Measurements from ENCODE around the gene VAV2. TPM values are rescaled to one million over a fixed set of nuclear protein-coding genes. Genes with fewer than 3 reads are reported as not detected.

Gene VAV2
- total RNA-seq, 2 experiments from 2014 or later = 4.7 to 6.4 TPM

DNA sequence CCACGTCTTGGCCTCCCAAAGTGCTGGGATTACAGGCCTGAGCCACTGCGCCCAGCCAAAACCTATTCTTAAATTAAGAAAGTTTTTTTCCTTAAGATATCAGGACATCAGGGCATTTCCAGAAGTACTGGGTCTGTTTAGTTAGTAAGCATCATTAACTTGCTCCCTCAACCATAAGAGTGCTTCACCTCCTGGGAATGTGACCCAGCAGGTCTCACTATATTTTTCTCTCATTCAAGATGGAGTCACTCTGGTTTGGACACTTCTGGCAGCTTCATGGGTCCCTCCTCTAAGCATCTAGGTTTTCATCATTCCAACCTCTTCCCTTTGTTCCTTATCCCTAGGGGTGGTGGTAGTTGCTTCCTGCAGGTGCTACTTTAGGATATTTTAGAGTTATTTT lies 22.8 kb upstream of the VAV2 start:
- H3K27me3 Mint-ChIP-seq = no peaks in the 10 kb centered on the region
- POLR2A ChIA-PET = no interaction called here
- no peak for DNase-seq
- H3K4me1 Mint-ChIP-seq = no peaks in the 10 kb centered on the region
- H3K4me3 Mint-ChIP-seq = no peak overlapping the region
- H3K27ac Mint-ChIP-seq = no peak overlapping the region
- H3K36me3 Mint-ChIP-seq = peaks cover 2% of the 10 kb centered on the region
- H3K9me3 Mint-ChIP-seq = peaks cover 3% of the 10 kb centered on the region
- no peak for ATAC-seq (ENCODE audit: low read depth)

GRCh38 chr9:134011401-134011800 lies 19.3 kb upstream of the VAV2 start:
- POLR2A ChIA-PET = no interaction called here
- DNase-seq (no peak), ATAC-seq (ENCODE audit: low read depth) (no peak)
- no peaks in the 10 kb centered on the region for H3K4me1 Mint-ChIP-seq
- peaks cover 2% of the 10 kb centered on the region for H3K36me3 Mint-ChIP-seq
- H3K27me3 Mint-ChIP-seq = no peaks in the 10 kb centered on the region
- no peak overlapping the region for H3K4me3 Mint-ChIP-seq
- peaks cover 3% of the 10 kb centered on the region for H3K9me3 Mint-ChIP-seq
- H3K27ac Mint-ChIP-seq = no peak overlapping the region

GRCh38 chr9:134010310-134011173 lies 18.4 kb upstream of the VAV2 start:
- ATAC-seq (ENCODE audit: low read depth) (no peak), DNase-seq (no peak)
- Mint-ChIP-seq H3K36me3 (peaks cover 2% of the 10 kb centered on the region), H3K27me3 (no peaks in the 10 kb centered on the region), H3K9me3 (peaks cover 3% of the 10 kb centered on the region), H3K4me1 (no peaks in the 10 kb centered on the region), H3K4me3 (no peak overlapping the region), H3K27ac (no peak overlapping the region)
- POLR2A ChIA-PET = interaction anchor here (0.6 kb wide), 1 partner anchor 30 kb away, joined by 3 read pairs; no protein-coding TSS in a partner anchor

- no peaks in the 10 kb centered on the region for H3K36me3 Mint-ChIP-seq
- no peaks in the 10 kb centered on the region for H3K4me1 Mint-ChIP-seq
- no peaks in the 10 kb centered on the region for H3K9me3 Mint-ChIP-seq
- no peak overlapping the region for H3K4me3 Mint-ChIP-seq
- no peaks in the 10 kb centered on the region for H3K27me3 Mint-ChIP-seq
- DNase-seq (no peak), ATAC-seq (ENCODE audit: low read depth) (no peak)
- POLR2A ChIA-PET = no interaction called here
- no peak overlapping the region for H3K27ac Mint-ChIP-seq
These were observed 15.4 kb upstream of the VAV2 start for GRCh38 chr9:134007571-134007970.

GRCh38 chr9:134007150-134007549 lies 15.0 kb upstream of the VAV2 start:
- Mint-ChIP-seq H3K4me3 (no peak overlapping the region), H3K27ac (no peak overlapping the region), H3K36me3 (no peaks in the 10 kb centered on the region), H3K27me3 (no peaks in the 10 kb centered on the region), H3K9me3 (no peaks in the 10 kb centered on the region), H3K4me1 (no peaks in the 10 kb centered on the region)
- POLR2A ChIA-PET = no interaction called here
- ATAC-seq (ENCODE audit: low read depth) = no peak
- DNase-seq = no peak

GRCh38 chr9:134005381-134005780 lies 13.3 kb upstream of the VAV2 start:
- no peak for ATAC-seq (ENCODE audit: low read depth)
- Mint-ChIP-seq H3K27ac (no peak overlapping the region), H3K9me3 (no peaks in the 10 kb centered on the region), H3K4me3 (no peak overlapping the region), H3K4me1 (no peaks in the 10 kb centered on the region), H3K27me3 (no peaks in the 10 kb centered on the region), H3K36me3 (no peaks in the 10 kb centered on the region)
- POLR2A ChIA-PET = no interaction called here
- DNase-seq = no peak

- Mint-ChIP-seq H3K9me3 (no peaks in the 10 kb centered on the region), H3K4me1 (no peaks in the 10 kb centered on the region), H3K4me3 (no peak overlapping the region), H3K27me3 (no peaks in the 10 kb centered on the region), H3K36me3 (no peaks in the 10 kb centered on the region), H3K27ac (no peak overlapping the region)
- no peak for DNase-seq
- POLR2A ChIA-PET = no interaction called here
- no peak for ATAC-seq (ENCODE audit: low read depth)
These were observed 12.8 kb upstream of the VAV2 start for GRCh38 chr9:134004881-134005280.

- no peaks in the 10 kb centered on the region for H3K9me3 Mint-ChIP-seq
- no peak overlapping the region for H3K4me3 Mint-ChIP-seq
- no peaks in the 10 kb centered on the region for H3K4me1 Mint-ChIP-seq
- H3K27me3 Mint-ChIP-seq = no peaks in the 10 kb centered on the region
- no peak overlapping the region for H3K27ac Mint-ChIP-seq
- POLR2A ChIA-PET = no interaction called here
- ATAC-seq (ENCODE audit: low read depth) (no peak), DNase-seq (no peak)
- H3K36me3 Mint-ChIP-seq = no peaks in the 10 kb centered on the region
These were observed 12.2 kb upstream of the VAV2 start for GRCh38 chr9:134004131-134004873.

DNA sequence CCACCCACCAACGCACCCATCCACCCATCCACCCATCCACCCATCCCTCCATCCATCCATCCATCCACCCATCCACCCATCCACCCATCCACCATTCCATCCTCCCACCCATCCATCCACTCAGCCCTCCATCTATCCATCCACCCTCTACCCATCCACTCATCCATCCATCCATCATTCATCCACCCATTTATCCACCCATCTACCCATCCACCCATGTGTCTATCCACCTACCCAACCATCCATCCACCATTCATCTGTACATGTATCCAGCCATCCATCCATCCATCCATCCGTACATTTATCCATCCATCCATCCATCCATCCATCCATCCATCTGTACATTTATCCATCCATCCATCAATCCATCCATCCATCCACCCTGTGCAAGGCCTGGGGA lies 11.1 kb upstream of the VAV2 start:
- no peak for ATAC-seq (ENCODE audit: low read depth)
- Mint-ChIP-seq H3K27ac (no peak overlapping the region), H3K4me1 (no peaks in the 10 kb centered on the region), H3K9me3 (no peaks in the 10 kb centered on the region), H3K4me3 (no peak overlapping the region), H3K36me3 (no peaks in the 10 kb centered on the region), H3K27me3 (no peaks in the 10 kb centered on the region)
- POLR2A ChIA-PET = no interaction called here
- no peak for DNase-seq

DNA sequence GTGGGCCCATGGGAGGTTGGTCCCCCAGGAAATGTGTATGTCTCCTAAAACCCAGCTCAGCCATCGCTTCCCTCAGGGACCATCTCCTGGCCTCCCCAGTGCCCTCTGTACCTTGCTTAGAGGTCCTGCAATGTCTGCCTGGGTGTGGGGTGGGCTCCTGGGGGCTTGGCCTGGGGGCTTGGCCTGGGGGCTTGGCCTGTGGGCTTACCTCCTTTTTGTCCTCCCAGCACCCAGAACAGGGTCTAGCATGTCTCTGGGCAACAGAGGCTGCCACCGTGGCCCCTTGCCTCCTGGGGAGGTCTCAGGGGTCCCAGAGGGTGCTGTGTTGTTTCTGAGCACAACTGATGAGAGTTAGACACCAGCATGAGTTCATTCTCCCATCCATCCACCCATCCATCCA lies 10.7 kb upstream of the VAV2 start:
- Mint-ChIP-seq H3K36me3 (no peaks in the 10 kb centered on the region), H3K27me3 (no peaks in the 10 kb centered on the region), H3K27ac (no peak overlapping the region), H3K9me3 (no peaks in the 10 kb centered on the region), H3K4me3 (no peak overlapping the region), H3K4me1 (no peaks in the 10 kb centered on the region)
- ATAC-seq (ENCODE audit: low read depth) (no peak), DNase-seq (no peak)
- POLR2A ChIA-PET = no interaction called here

GRCh38 chr9:133999851-134000265 lies 7.7 kb upstream of the VAV2 start:
- Mint-ChIP-seq H3K9me3 (no peaks in the 10 kb centered on the region), H3K27ac (no peak overlapping the region), H3K36me3 (no peaks in the 10 kb centered on the region), H3K4me3 (no peak overlapping the region), H3K4me1 (no peaks in the 10 kb centered on the region), H3K27me3 (peaks cover 4% of the 10 kb centered on the region)
- POLR2A ChIA-PET = no interaction called here
- ATAC-seq (ENCODE audit: low read depth) = no peak
- no peak for DNase-seq

GRCh38 chr9:133998915-133999595 lies 6.9 kb upstream of the VAV2 start:
- Mint-ChIP-seq H3K27ac (no peak overlapping the region), H3K9me3 (no peaks in the 10 kb centered on the region), H3K4me1 (peaks cover 1% of the 10 kb centered on the region), H3K36me3 (no peaks in the 10 kb centered on the region), H3K27me3 (peaks cover 4% of the 10 kb centered on the region), H3K4me3 (no peak overlapping the region)
- POLR2A ChIA-PET = no interaction called here
- ATAC-seq (ENCODE audit: low read depth) = no peak
- DNase-seq = no peak

DNA sequence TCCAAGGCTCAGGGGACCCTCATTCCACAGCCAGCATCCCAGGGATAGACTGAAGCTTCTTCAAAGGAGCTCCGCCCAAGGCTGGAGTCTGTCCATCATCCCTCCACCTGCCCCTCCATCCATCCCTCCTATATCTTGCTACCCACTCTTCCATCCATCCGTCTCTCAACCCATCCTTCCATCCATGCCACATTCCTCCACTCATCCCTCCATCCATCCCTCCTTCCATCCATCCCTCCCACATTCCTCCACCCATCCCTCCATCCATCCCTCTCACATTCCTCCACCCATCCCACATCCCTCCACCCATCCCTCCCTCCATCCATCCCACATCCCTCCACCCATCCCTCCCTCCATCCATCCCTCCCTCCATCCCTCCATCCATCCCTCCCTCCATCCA lies 5.5 kb upstream of the VAV2 start:
- no peak overlapping the region for H3K4me3 Mint-ChIP-seq
- ATAC-seq (ENCODE audit: low read depth) = no peak
- no peaks in the 10 kb centered on the region for H3K36me3 Mint-ChIP-seq
- H3K27me3 Mint-ChIP-seq = peaks cover 4% of the 10 kb centered on the region
- no peak overlapping the region for H3K27ac Mint-ChIP-seq
- H3K9me3 Mint-ChIP-seq = no peaks in the 10 kb centered on the region
- peaks cover 1% of the 10 kb centered on the region for H3K4me1 Mint-ChIP-seq
- no peak for DNase-seq
- POLR2A ChIA-PET = no interaction called here

All from activated naive CD8-positive, alpha-beta T cell treated with anti-CD3 and anti-CD28 coated beads, Interleukin-2, amount 10 ng/mL, durations not matched to agents 7 days and 5 days (primary cell).